Psoas muscle (tissue), 8 donors: ENCODE data around the gene MYO9B. TPM values are rescaled to one million over a fixed set of nuclear protein-coding genes. Genes with fewer than 3 reads are reported as not detected.
"Not testable (repeated sequence)": the region's sequence is repeated elsewhere in the genome, so short reads cannot be mapped to it uniquely, and the experiment has no call there.

ENCODE experiments used
- ATAC-seq, 4 donors: fragments of 200-7000 bp; cut with Tn5 transposase; one replicate each; pipeline ENCODE4 v1.9.1; 2020; ENCODE audit warnings: moderate library complexity in 3 of 4, mild to moderate bottlenecking in 2 of 4
- DNase-seq, 2 donors: peaks; one replicate each; pipeline ENCODE4 v3.0.0-alpha.2; 2020
- H3K27ac ChIP-seq: fragments of 200-600 bp; one replicate; pipeline ENCODE4 v1.8.0; 2022
- H3K27me3 ChIP-seq, 3 donors: fragments of 200-600 bp in 1 of 3; one replicate each; pipeline versions ENCODE4 v1.6.1 to v1.8.0; 2013 to 2022; ENCODE audit warnings: low read length in 2 of 3, mild to moderate bottlenecking in 2 of 3, moderate library complexity in 1 of 3; ENCODE audit not compliant: insufficient read depth in 3 of 3
- H3K36me3 ChIP-seq, 2 donors: fragments of 200-600 bp in 1 of 2; one replicate each; pipeline versions ENCODE4 v1.6.1 to v1.8.0; 2013 to 2022; ENCODE audit warnings: low read depth in 1 of 2, mild to moderate bottlenecking in 1 of 2, moderate library complexity in 1 of 2; ENCODE audit not compliant: insufficient read depth in 1 of 2
- H3K4me1 ChIP-seq: fragments of 200-600 bp; one replicate; pipeline ENCODE4 v1.8.0; 2022
- H3K4me3 ChIP-seq: fragments of 200-600 bp; one replicate; pipeline ENCODE4 v1.8.0; 2022; ENCODE audit warnings: mild to moderate bottlenecking
- H3K9me3 ChIP-seq: fragments of 200-600 bp; one replicate; pipeline ENCODE4 v1.8.0; 2022
- CTCF ChIP-seq: fragments of 200-600 bp; IDR thresholded peaks from one replicate; pipeline ENCODE4 v1.8.0; 2022; ENCODE audit warnings: antibody characterized with exemption
- WGBS, 3 donors: extraction: QIAGEN DNeasy Blood & Tissue Kit; methylation state at CpG; one replicate each; pipeline versions ENCODE4 v1.1.6 to v1.1.7; 2013; 5-methylcytosine and 5-hydroxymethylcytosine counted together
- intact Hi-C, 2 donors: fragments of 100-400 bp; cut with DNase I; formaldehyde crosslinking; loops; one replicate each; pipeline versions ENCODE4 v1.11.0 to v1.14.2; 2022
- polyA plus RNA-seq, 3 donors: library from polyadenylated mRNA; stranded (reverse); fragments of 200-250 nt; gene quantifications; one replicate each; pipeline ENCODE4 v1.2.3, GENCODE V29; 2013
- total RNA-seq, 4 donors: library from RNA; stranded (reverse); fragmentation: NEBNext Ultra II Directional in 2 of 4; extraction: Animal tissue kit (Norgen Biotek cat#: 25700) in 2 of 4; gene quantifications; one replicate each; pipeline versions ENCODE4 v1.2.1 to v1.2.4, GENCODE V29; 2021 to 2023
- donor health status: healthy with polysubstance abuse.
- donor health status: DM: no; HTN: no; CAD: no; lungs with moderate emphysema.
- donor health status: Bipolar disorder and iron deficiency.
- donor health status: healthy.
- donor health status: DM: yes; HTN: yes; CAD: no.
- donor health status: DM: no; HTN: no; CAD: no.
- donor health status: DM: no; HTN: no; CAD: no.
- donor health status: DM: yes; HTN: yes; CAD: no.

The MYO9B gene
- total and polyA plus RNA-seq, 7 donors = 9.0 to 23.7 (median 15.1) TPM

GRCh38 chr19:17088552-17088951 lies 13.0 kb downstream of the MYO9B start:
- Histone ChIP-seq H3K4me3 (no peak overlapping the region), H3K27me3 (no peaks in the 10 kb centered on the region), H3K36me3 (no peaks in the 10 kb centered on the region), H3K27ac (no peak overlapping the region), H3K4me1 (no peaks in the 10 kb centered on the region), H3K9me3 (no peaks in the 10 kb centered on the region)
- intact Hi-C loops = no loop called here
- 91 to 95% (median 92%) methylated on average over 5 of the region's 5 CpGs for WGBS, 3 donors
- no peak for DNase-seq
- ATAC-seq = no peak
- TF ChIP-seq CTCF = no peak

- Histone ChIP-seq H3K9me3 (no peaks in the 10 kb centered on the region), H3K4me3 (no peak overlapping the region), H3K27me3 (no peaks in the 10 kb centered on the region), H3K27ac (no peak overlapping the region), H3K36me3 (no peaks in the 10 kb centered on the region), H3K4me1 (peaks cover 7% of the 10 kb centered on the region)
- no peak for DNase-seq
- ATAC-seq = no peak
- no peak for TF ChIP-seq CTCF
- 76 to 83% (median 82%) methylated on average over 9 of the region's 9 CpGs for WGBS, 3 donors
- intact Hi-C loops = no loop called here
Measured at GRCh38 chr19:17090583-17090982, 15.0 kb downstream of the MYO9B start.

GRCh38 chr19:17091758-17092333 lies 16.3 kb downstream of the MYO9B start:
- 80 to 90% (median 83%) methylated on average over 14 to 15 of the region's 15 CpGs for WGBS, 3 donors
- DNase-seq (peak; percentile 55 to 70), ATAC-seq (no peak)
- no peaks in the 10 kb centered on the region for H3K9me3 ChIP-seq
- intact Hi-C loops = no loop called here
- no peak for TF ChIP-seq CTCF
- H3K27ac ChIP-seq = no peak overlapping the region
- no peak overlapping the region for H3K4me3 ChIP-seq
- H3K4me1 ChIP-seq = peaks cover 7% of the 10 kb centered on the region
- no peaks in the 10 kb centered on the region for H3K36me3 ChIP-seq
- H3K27me3 ChIP-seq = no peaks in the 10 kb centered on the region

GRCh38 chr19:17092696-17093095 lies 17.1 kb downstream of the MYO9B start:
- no peak for DNase-seq
- H3K27ac ChIP-seq = no peak overlapping the region
- intact Hi-C loops = no loop called here
- no peaks in the 10 kb centered on the region for H3K9me3 ChIP-seq
- WGBS, 3 donors = 94 to 100% (median 98%) methylated on average over 2 of the region's 2 CpGs
- ATAC-seq = no peak
- no peak overlapping the region for H3K4me3 ChIP-seq
- H3K4me1 ChIP-seq = peaks cover 7% of the 10 kb centered on the region
- H3K36me3 ChIP-seq = no peaks in the 10 kb centered on the region
- H3K27me3 ChIP-seq = no peaks in the 10 kb centered on the region
- TF ChIP-seq CTCF = no peak

- DNase-seq, H3K36me3 ChIP-seq, H3K4me1 ChIP-seq, ATAC-seq, intact Hi-C loops, H3K9me3 ChIP-seq, H3K27me3 ChIP-seq, H3K4me3 ChIP-seq: not testable (repeated sequence)
- H3K27ac ChIP-seq = peak overlapping the region; percentile 58
- WGBS, 3 donors = 86 to 92% (median 90%) methylated on average over 3 of the region's 3 CpGs
Measured at GRCh38 chr19:17094694-17095093, 19.1 kb downstream of the MYO9B start.
